GM12878 (cell line): ENCODE data around the gene MEF2C. TPM values are rescaled to one million over a fixed set of nuclear protein-coding genes. Genes with fewer than 3 reads are reported as not detected.
A peak's percentile ranks its signal among the peaks of the same experiment; 100 is the strongest.

Experiments used
- ATAC-seq: fragments of 200-7000 bp; cut with Tn5 transposase; 3 replicates; pipeline ENCODE4 v1.9.1; 2020; ENCODE audit warnings: mild to moderate bottlenecking, moderate library complexity
- BruUV-seq: library from RNA; stranded (reverse); fragments of 400-500 nt; replicated peaks from 2 replicates; lab custom pipeline; 2021; lab: Mats Ljungman, UMichigan
- CTCF ChIA-PET: fragments of 300-600 bp; sonication (Branson Sonifier 250); formaldehyde crosslinking; extraction: SDS; loops from one replicate; lab custom pipeline; 2021; ENCODE audit warnings: inconsistent platforms; lab: Yijun Ruan, JAX
- POLR2A ChIA-PET: fragments of 350-600 bp; formaldehyde crosslinking; extraction: SDS; loops from one replicate; lab custom pipeline; 2021; ENCODE audit warnings: inconsistent platforms; lab: Charles Lee
- RAD21 ChIA-PET: fragments of 300-600 bp; sonication (Branson Sonifier 250); formaldehyde crosslinking; loops from one replicate; lab custom pipeline; 2023; ENCODE audit warnings: antibody characterized with exemption; ENCODE audit not compliant: unreplicated experiment; lab: Charles Lee
- SMC1A ChIA-PET: fragments of 300-600 bp; sonication (Branson Sonifier 250); formaldehyde crosslinking; loops from one replicate; lab custom pipeline; 2023; ENCODE audit not compliant: unreplicated experiment, uncharacterized antibody; lab: Charles Lee
- DNase-seq: peaks from one replicate; pipeline ENCODE4 v3.0.0-alpha.2; 2011; ENCODE audit warnings: low read depth, low spot score
- FAIRE-seq: peaks from 3 replicates; lab custom pipeline; 2011; peaks lifted over from hg19 to GRCh38; lab: Jason Lieb, UNC
- H2AFZ ChIP-seq: 2 replicates; pipeline ENCODE4 v1.6.0; 2011; ENCODE audit warnings: low read depth, low read length, control low read depth; ENCODE audit not compliant: control insufficient read depth
- H3K27ac ChIP-seq: 2 replicates; pipeline ENCODE4 v1.5.1; 2011; ENCODE audit warnings: control low read depth; ENCODE audit not compliant: control insufficient read depth, insufficient read depth
- H3K27me3 ChIP-seq, 2 experiments: replicated peaks in 1 of 2; 2 replicates each; pipeline versions ENCODE4 v1.6.0 to v1.6.1; 2011; ENCODE audit warnings: low read length in 1 of 2; ENCODE audit not compliant: control insufficient read depth in 2 of 2, insufficient read depth in 2 of 2
- H3K36me3 ChIP-seq, 2 experiments: 2 replicates each; pipeline ENCODE4 v1.5.1; 2011; ENCODE audit warnings: low read length in 1 of 2; ENCODE audit not compliant: control insufficient read depth in 2 of 2, insufficient read depth in 2 of 2
- H3K4me1 ChIP-seq: 2 replicates; pipeline ENCODE4 v1.6.1; 2011; ENCODE audit warnings: mild to moderate bottlenecking, low read length, moderate library complexity, mixed read lengths; ENCODE audit not compliant: control insufficient read depth, insufficient read depth
- H3K4me2 ChIP-seq: 2 replicates; pipeline ENCODE4 v1.6.0; 2011; ENCODE audit warnings: control low read depth; ENCODE audit not compliant: control insufficient read depth, insufficient read depth
- H3K4me3 ChIP-seq: fragments of 200-600 bp; sonication (generic); 2 replicates; pipeline ENCODE4 v1.5.1; 2016
- H3K79me2 ChIP-seq: 2 replicates; pipeline ENCODE4 v1.6.0; 2011; ENCODE audit warnings: low read length; ENCODE audit not compliant: control insufficient read depth, insufficient read depth
- H3K9ac ChIP-seq: 2 replicates; pipeline ENCODE4 v1.8.0; 2011; ENCODE audit warnings: low read length, control low read depth, mixed read lengths; ENCODE audit not compliant: control insufficient read depth, insufficient read depth
- H3K9me3 ChIP-seq: replicated peaks from 3 replicates; pipeline ENCODE4 v1.5.1; 2011; ENCODE audit warnings: mild to moderate bottlenecking, low read length; ENCODE audit not compliant: control insufficient read depth, insufficient read depth
- H4K20me1 ChIP-seq: 2 replicates; pipeline ENCODE4 v1.6.0; 2011; ENCODE audit not compliant: control insufficient read depth, insufficient read depth
- CHD4 ChIP-seq: fragments of 200-600 bp; sonication (generic); IDR thresholded peaks from 2 replicates; pipeline ENCODE4 v1.6.1; 2016; ENCODE audit warnings: mild to moderate bottlenecking
- CTCF ChIP-seq, 3 experiments: IDR thresholded peaks in 2 of 3; conservative IDR thresholded peaks in 1 of 3; 2 replicates each; pipeline ENCODE4 v1.5.1; 2011; ENCODE audit warnings: low read depth in 3 of 3, low read length in 3 of 3, mild to moderate bottlenecking in 3 of 3, control low read depth in 2 of 3, moderate library complexity in 2 of 3, inconsistent platforms in 1 of 3, mixed read lengths in 1 of 3; ENCODE audit not compliant: control insufficient read depth in 2 of 3, insufficient read depth in 1 of 3; ENCODE audit errors: extremely low read depth in 1 of 3
- HDGF ChIP-seq: fragments of 450-650 bp; IDR thresholded peaks from 2 replicates; pipeline ENCODE4 v1.6.1; 2016; ENCODE audit warnings: antibody characterized with exemption
- HSF1 ChIP-seq: fragments of 150-350 bp; IDR thresholded peaks from 2 replicates; pipeline ENCODE4 v1.6.1; 2014; ENCODE audit warnings: mild to moderate bottlenecking, low read depth, low read length
- NKRF ChIP-seq: fragments of 450-650 bp; conservative IDR thresholded peaks from 2 replicates; pipeline ENCODE4 v1.6.1; 2017; ENCODE audit warnings: mild to moderate bottlenecking, moderate library complexity
- NR2F1 ChIP-seq: fragments of 450-650 bp; conservative IDR thresholded peaks from 2 replicates; pipeline ENCODE4 v1.6.1; 2017; ENCODE audit warnings: mild to moderate bottlenecking
- PRDM15 ChIP-seq: fragments of 450-650 bp; formaldehyde crosslinking; IDR thresholded peaks from 2 replicates; pipeline ENCODE4 v1.4.0; 2020; ENCODE audit warnings: mild to moderate bottlenecking, moderate library complexity
- SMC3 ChIP-seq: IDR thresholded peaks from 2 replicates; pipeline ENCODE4 v1.6.1; 2011; ENCODE audit warnings: low read length, improper control_type of control experiment, borderline replicate concordance
- SUZ12 ChIP-seq: fragments of 200-600 bp; sonication (generic); IDR thresholded peaks from one replicate; pipeline ENCODE4 v1.6.1; 2018; ENCODE audit warnings: antibody characterized with exemption, mild to moderate bottlenecking; ENCODE audit not compliant: unreplicated experiment
- WGBS: methylation state at CpG from one replicate; pipeline ENCODE4 v1.1.6; 2016; ENCODE audit warnings: low lambda C conversion rate; ENCODE audit not compliant: insufficient replicate concordance, insufficient coverage; ENCODE audit errors: missing lambda C conversion rate; 5-methylcytosine and 5-hydroxymethylcytosine counted together
- in situ Hi-C: fragments of 300-500 bp; cut with MboI; formaldehyde crosslinking; loops from 9 replicates; pipeline ENCODE4 v1.14.3; 2018; ENCODE audit warnings: mixed read lengths
- intact Hi-C: fragments of 100-400 bp; cut with micrococcal nuclease; formaldehyde crosslinking; loops from one replicate; pipeline ENCODE4 v1.14.2; 2022; ENCODE audit not compliant: unreplicated experiment
- polyA plus RNA-seq, 11 experiments: library from polyadenylated mRNA; depleted of rRNA in 4 of 11; unstranded in 6 of 11; stranded (reverse) in 5 of 11; fragments of >200 nt; fragmentation: Nextera tagmentation in 4 of 11; fragmentation: Illumina TruSeq in 1 of 11; extraction: Ambion mirVana in 4 of 11; extraction: Trizol in 1 of 11; gene quantifications; 1 replicate in 1 of 11; 2 replicates in 10 of 11; pipeline versions ENCODE4 v1.2.1 to v1.2.3, GENCODE V29; 2011 to 2016; ENCODE audit warnings: inconsistent platforms in 2 of 11, missing spikeins in 2 of 11, low read depth in 1 of 11
- total RNA-seq, 4 experiments: library from RNA; depleted of rRNA in 3 of 4; stranded (reverse); fragments of >200 nt in 3 of 4; fragmentation: Illumina TruSeq in 1 of 4; extraction: Trizol in 1 of 4; gene quantifications; 2 replicates each; pipeline versions ENCODE4 v1.2.1 to v1.2.3, GENCODE V29; 2013 to 2021
- TF ChIP-seq, protein P1 (sequence below): IDR thresholded peaks from 2 replicates; pipeline ENCODE4 v1.6.1; 2011; ENCODE audit warnings: borderline replicate concordance, low read depth, mild to moderate bottlenecking, moderate library complexity, low read length; ENCODE audit not compliant: insufficient read depth, poor library complexity, severe bottlenecking

The MEF2C gene
- total and polyA plus RNA-seq, 10 of the 15 experiments (the other 5 are each of a cell fraction or from before 2014, with no cell fraction given) = 104 to 225 (median 180) TPM

GRCh38 chr5:88727705-88728313 is 155.2 kb downstream of the MEF2C start:
- H3K9me3 ChIP-seq = no peaks in the 10 kb centered on the region
- H3K4me2 ChIP-seq = no peak overlapping the region
- ChIA-PET POLR2A (interaction anchor here (0.6 to 1.4 kb wide), 3 partner anchors 93 to 1265 kb away, joined by 3 to 4 read pairs (median 3); no protein-coding TSS in a partner anchor), RAD21 (interaction anchor here (0.7 to 24.9 kb wide), 47 partner anchors 19 to 1663 kb away, joined by 3 to 594 read pairs (median 4); partner anchors contain the start of gene MEF2C), CTCF (interaction anchor here (0.6 to 8.1 kb wide), 90 partner anchors 8 to 1706 kb away, joined by 3 to 114 read pairs (median 4); partner anchors contain the start of genes CETN3 and MEF2C), SMC1A (interaction anchor here (0.7 to 22.4 kb wide), 43 partner anchors 10 to 1538 kb away, joined by 3 to 591 read pairs (median 5); partner anchors contain the start of gene MEF2C)
- intact Hi-C loops (loop anchor here (2.0 to 10.0 kb wide), 6 partner anchors 1004 to 1669 kb away; no protein-coding TSS in a partner anchor), in situ Hi-C loops (no loop called here)
- H4K20me1 ChIP-seq = no peaks in the 10 kb centered on the region
- DNase-seq (no peak), FAIRE-seq (no peak), ATAC-seq (no peak)
- no peak overlapping the region for H3K4me3 ChIP-seq
- H3K27ac ChIP-seq = no peak overlapping the region
- H3K9ac ChIP-seq = no peak overlapping the region
- WGBS = 47% methylated on average over 3 of the region's 3 CpGs
- H3K27me3 ChIP-seq = no peaks in the 10 kb centered on the region
- peaks cover 30% of the 10 kb centered on the region for H3K79me2 ChIP-seq
- peaks cover 3 to 21% of the 10 kb centered on the region in 2 experiments for H3K36me3 ChIP-seq
- peaks cover 21% of the 10 kb centered on the region for H3K4me1 ChIP-seq
- no peak overlapping the region for H2AFZ ChIP-seq
- BruUV-seq = no TSS peak
- TF ChIP-seq HSF1 (no peak), CHD4 (no peak), NKRF (no peak), SUZ12 (no peak), SMC3 (peak; percentile 47; the same call in 1 of the 2 replicates), HDGF (no peak), NR2F1 (no peak), CTCF (IDR thresholded peaks at IDR 0.05 in 2 of 3, conservative IDR thresholded peaks at IDR 0.05 in 1 of 3; ENCODE audit: control insufficient read depth in 2 of 3, extremely low read depth in 1 of 3, insufficient read depth in 1 of 3, low read depth in 3 of 3, low read length in 3 of 3) (peak in 2 of 3 experiments; percentile 10 to 22; a peak in 2 of 6 replicates), PRDM15 (CRISPR knock-in tag) (no peak)
- TF ChIP-seq, protein P1, sequence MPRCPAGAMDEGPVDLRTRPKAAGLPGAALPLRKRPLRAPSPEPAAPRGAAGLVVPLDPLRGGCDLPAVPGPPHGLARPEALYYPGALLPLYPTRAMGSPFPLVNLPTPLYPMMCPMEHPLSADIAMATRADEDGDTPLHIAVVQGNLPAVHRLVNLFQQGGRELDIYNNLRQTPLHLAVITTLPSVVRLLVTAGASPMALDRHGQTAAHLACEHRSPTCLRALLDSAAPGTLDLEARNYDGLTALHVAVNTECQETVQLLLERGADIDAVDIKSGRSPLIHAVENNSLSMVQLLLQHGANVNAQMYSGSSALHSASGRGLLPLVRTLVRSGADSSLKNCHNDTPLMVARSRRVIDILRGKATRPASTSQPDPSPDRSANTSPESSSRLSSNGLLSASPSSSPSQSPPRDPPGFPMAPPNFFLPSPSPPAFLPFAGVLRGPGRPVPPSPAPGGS = no peak
